ENCODE measurements around the gene N4BP3. TPM values are rescaled to one million over a fixed set of nuclear protein-coding genes. Genes with fewer than 3 reads are reported as not detected.
"Not testable (repeated sequence)": the region's sequence is repeated elsewhere in the genome, so short reads cannot be mapped to it uniquely, and the experiment has no call there.

N4BP3 gene
- total RNA-seq, 2 experiments from 2014 or later, result 0.99 to 1.1 TPM

- DNase-seq, result peak; percentile 90
- Mint-ChIP-seq H3K27ac (no peak overlapping the region), H3K4me1 (peaks cover 23% of the 10 kb centered on the region), H3K9me3 (ENCODE audit: low read depth) (no peaks in the 10 kb centered on the region), H3K36me3 (no peaks in the 10 kb centered on the region), H3K4me3 (no peak overlapping the region), H3K27me3 (peaks cover under 1% of the 10 kb centered on the region)
- CTCF ChIA-PET, result interaction anchor here (0.6 to 6.3 kb wide), 24 partner anchors 9 to 83 kb away, joined by 3 to 45 read pairs (median 5); partner anchors contain the start of genes HNRNPAB, NHP2 and RMND5B
- ATAC-seq, result peak; percentile 92
These were observed 7.5 kb downstream of the N4BP3 start for GRCh38 chr5:178120607-178121357.

DNA sequence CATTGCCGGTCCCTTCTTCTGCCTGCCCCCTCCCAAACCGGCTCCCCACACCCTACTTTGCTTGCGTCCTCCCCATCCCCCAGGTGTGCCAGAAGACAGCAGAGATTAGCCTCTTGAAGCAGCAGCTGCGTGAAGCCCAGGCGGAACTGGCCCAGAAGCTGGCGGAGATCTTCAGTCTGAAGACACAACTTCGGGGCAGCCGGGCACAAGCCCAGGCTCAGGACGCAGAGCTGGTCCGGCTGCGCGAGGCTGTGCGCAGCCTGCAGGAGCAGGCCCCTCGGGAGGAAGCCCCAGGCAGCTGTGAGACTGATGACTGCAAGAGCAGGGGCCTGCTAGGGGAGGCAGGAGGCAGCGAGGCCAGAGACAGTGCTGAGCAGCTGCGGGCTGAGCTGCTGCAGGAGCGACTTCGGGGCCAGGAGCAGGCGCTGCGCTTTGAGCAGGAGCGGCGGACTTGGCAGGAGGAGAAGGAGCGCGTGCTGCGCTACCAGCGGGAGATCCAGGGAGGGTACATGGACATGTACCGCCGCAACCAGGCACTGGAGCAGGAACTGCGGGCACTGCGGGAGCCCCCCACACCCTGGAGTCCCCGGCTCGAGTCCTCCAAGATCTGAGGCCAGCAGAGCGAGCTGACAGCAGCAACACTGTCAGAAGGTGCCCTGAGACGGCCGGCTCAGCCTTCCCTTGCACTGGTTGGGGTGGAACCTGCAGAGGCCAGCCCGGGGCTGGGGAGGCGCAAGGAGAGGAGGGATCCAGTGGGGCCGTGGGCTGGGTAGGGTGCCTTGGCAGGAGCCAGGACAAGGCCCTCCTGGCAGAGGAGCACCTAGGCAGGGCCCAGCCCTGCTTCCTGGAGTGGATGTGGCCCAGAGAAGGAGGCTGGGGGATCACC is 8.3 kb downstream of the N4BP3 start:
- Mint-ChIP-seq H3K4me3 (no peak overlapping the region), H3K27ac (no peak overlapping the region), H3K27me3 (no peaks in the 10 kb centered on the region), H3K9me3 (ENCODE audit: low read depth) (no peaks in the 10 kb centered on the region), H3K4me1 (peaks cover 15% of the 10 kb centered on the region), H3K36me3 (no peaks in the 10 kb centered on the region)
- ATAC-seq (no peak), DNase-seq (no peak)
- CTCF ChIA-PET, result interaction anchor here (0.6 to 6.3 kb wide), 22 partner anchors 8 to 82 kb away, joined by 3 to 45 read pairs (median 6); partner anchors contain the start of genes HNRNPAB, NHP2 and RMND5B

DNA sequence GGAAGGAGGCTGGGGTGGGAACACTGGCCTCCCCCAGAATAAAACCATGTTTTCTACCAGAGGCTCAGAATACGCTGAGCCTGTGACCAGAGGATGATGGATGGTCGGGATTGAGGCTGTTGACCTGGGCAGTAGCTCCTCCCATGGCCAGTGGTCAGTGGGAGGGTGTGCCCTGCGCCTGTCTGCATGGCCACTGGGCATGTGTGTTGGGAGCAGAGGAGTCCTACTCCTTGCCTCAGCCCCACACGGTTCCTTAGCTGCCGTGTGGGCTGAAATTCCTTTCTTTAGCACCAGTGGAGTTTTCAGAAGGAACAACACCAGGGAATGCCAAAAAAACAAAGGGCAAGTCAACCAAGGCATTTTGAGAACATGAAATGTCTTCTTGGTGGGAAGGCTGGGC is 9.0 kb downstream of the N4BP3 start:
- H3K9me3 Mint-ChIP-seq (ENCODE audit: low read depth), result no peaks in the 10 kb centered on the region
- H3K27me3 Mint-ChIP-seq, result no peaks in the 10 kb centered on the region
- no peak for DNase-seq
- CTCF ChIA-PET, result interaction anchor here (0.6 to 6.3 kb wide), 4 partner anchors 22 to 566 kb away, joined by 3 to 45 read pairs (median 30); partner anchors contain the start of gene NHP2
- H3K27ac Mint-ChIP-seq, result no peak overlapping the region
- peaks cover 9% of the 10 kb centered on the region for H3K4me1 Mint-ChIP-seq
- no peak overlapping the region for H3K4me3 Mint-ChIP-seq
- no peaks in the 10 kb centered on the region for H3K36me3 Mint-ChIP-seq
- no peak for ATAC-seq

DNA sequence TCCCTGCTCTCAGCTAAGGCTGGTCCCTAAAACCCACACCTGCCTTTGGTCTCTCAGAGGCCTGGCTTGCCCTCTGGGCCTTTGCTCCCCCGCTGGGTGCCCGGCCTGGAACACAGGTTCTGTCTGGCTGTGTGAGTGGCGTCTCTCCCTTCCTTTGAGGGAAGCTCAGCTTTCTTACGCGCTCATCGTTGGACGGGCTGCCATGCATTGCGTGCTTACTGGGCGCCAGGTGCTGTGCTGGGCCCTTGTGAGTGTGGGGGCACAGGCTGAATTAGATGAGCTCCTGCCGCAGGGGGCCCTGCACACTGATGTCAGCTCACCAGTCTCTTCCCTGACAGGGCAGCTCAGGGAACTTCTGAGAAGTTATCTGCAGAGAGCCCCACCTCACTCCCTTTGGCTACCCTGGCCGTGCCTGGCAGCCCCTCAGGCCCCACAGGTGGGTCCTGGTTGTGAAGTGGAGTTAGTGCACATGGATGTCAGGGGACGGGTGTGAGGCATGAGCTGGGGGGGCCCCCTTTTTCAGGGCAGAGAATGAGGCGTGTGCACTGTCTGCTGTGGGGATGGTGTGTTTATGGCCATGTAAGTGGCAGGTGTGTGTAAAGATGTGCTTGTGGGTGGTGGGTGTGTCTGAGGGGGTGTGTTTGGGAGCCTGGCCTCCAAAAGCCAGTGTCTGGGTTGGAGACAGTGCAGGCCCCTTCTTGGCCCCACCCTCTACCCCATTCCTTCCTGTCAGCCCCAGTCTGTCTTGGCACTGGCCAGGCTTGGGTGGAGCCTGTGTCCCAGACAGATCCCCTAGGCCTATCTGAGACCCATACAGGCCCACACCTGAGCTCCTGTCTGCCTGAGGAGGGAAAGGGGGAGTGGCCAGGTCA is 10.0 kb downstream of the N4BP3 start:
- no peaks in the 10 kb centered on the region for H3K36me3 Mint-ChIP-seq
- ATAC-seq, result no peak
- H3K27me3 Mint-ChIP-seq, result no peaks in the 10 kb centered on the region
- no peaks in the 10 kb centered on the region for H3K9me3 Mint-ChIP-seq (ENCODE audit: low read depth)
- no peak overlapping the region for H3K27ac Mint-ChIP-seq
- H3K4me1 Mint-ChIP-seq, result peaks cover 9% of the 10 kb centered on the region
- no peak for DNase-seq
- no peak overlapping the region for H3K4me3 Mint-ChIP-seq
- CTCF ChIA-PET, result interaction anchor here (0.6 to 6.3 kb wide), 3 partner anchors 13 to 567 kb away, joined by 3 to 45 read pairs (median 3); no protein-coding TSS in a partner anchor

DNA sequence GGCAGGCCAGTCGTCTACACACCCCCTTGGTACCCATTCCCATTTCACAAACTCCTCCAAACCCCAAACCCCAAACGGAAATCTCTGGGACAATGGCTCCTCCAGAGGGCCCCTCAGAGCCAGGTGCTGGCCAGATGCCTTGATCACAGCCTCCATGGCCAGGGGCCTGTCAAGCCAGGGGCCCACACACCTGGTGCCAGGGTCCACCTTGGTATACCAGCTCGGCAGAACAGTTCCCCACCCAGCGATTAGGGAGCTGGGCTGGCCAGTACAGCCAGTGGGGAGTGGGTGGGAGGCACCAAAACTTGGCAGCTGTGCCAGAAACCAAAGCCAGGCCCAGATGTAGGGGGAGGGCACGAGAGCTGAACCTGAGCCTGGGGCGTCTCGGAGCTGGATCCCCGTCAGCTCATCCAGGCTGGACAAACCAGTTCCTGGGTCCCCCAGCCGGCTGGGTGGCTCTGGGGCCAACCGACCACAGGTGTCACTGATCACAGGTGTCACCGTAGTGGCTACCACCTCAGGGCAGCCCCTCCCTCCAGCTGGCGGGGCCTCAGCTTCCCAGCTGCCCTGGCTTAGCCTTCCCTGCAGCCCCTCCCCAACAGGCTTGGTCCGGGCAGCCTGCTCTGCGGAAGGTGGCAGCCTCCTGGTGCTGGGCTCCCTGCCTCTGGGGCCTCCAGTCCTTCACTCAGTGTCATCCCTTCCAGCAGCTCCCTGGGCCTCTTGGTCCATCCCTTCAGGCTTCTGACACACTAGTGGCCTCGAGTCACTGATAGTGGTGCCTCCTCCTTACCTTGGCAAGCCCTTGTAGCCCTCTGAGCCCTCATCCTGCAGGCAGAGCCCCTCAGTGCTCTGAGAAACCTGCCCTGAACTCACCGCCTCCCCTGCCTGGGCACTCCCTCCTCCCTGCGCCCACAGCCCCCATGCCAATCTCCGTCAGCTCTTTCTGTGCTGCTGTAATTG is 10.9 kb downstream of the N4BP3 start:
- Mint-ChIP-seq H3K4me1 (peaks cover 9% of the 10 kb centered on the region), H3K4me3 (no peak overlapping the region), H3K9me3 (ENCODE audit: low read depth) (no peaks in the 10 kb centered on the region), H3K27ac (no peak overlapping the region), H3K36me3 (no peaks in the 10 kb centered on the region), H3K27me3 (no peaks in the 10 kb centered on the region)
- CTCF ChIA-PET, result interaction anchor here (0.8 to 6.3 kb wide), 3 partner anchors 12 to 49 kb away, joined by 3 to 45 read pairs (median 4); no protein-coding TSS in a partner anchor
- ATAC-seq (no peak), DNase-seq (no peak)

DNA sequence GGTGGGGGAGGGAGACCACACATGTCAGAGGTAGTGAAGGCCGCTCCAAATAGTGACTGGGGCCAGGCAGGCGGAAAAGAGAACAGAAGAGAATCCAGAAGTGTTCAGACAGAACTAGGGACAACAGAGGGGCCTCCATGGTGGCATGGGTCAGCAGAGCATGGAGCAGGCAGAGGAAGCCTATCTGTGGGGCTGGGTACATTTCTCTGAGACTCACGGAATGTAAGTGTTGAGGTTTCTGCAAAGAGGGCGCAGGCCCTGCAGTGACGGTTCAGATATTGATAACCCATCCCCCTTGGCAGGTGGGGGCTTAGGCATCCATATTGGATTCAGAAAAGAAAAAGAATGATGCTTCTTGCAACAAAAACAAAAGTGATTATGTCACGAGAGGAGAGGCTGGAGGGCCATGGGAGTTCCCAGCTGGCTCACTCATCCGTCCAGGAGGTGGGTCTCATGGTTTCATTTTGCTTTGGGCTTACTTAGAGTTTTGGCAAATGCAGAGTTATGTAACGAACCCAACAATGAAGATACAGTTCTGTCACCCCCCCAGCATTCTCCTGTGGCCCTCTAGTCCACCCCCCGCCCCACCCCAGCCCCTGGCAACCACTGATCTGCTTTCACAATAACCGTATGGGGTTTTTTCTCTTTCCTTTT is 12.0 kb downstream of the N4BP3 start:
- CTCF ChIA-PET, result no interaction called here
- H3K27ac Mint-ChIP-seq, result no peak overlapping the region
- peaks cover 13% of the 10 kb centered on the region for H3K4me1 Mint-ChIP-seq
- DNase-seq (no peak), ATAC-seq (no peak)
- H3K9me3 Mint-ChIP-seq (ENCODE audit: low read depth), result no peaks in the 10 kb centered on the region
- no peaks in the 10 kb centered on the region for H3K36me3 Mint-ChIP-seq
- no peak overlapping the region for H3K4me3 Mint-ChIP-seq
- H3K27me3 Mint-ChIP-seq, result no peaks in the 10 kb centered on the region

- ATAC-seq, result no peak
- H3K4me3 Mint-ChIP-seq, result no peak overlapping the region
- H3K36me3 Mint-ChIP-seq, result no peaks in the 10 kb centered on the region
- peaks cover 6% of the 10 kb centered on the region for H3K4me1 Mint-ChIP-seq
- H3K27me3 Mint-ChIP-seq, result peaks cover 4% of the 10 kb centered on the region
- CTCF ChIA-PET, result no interaction called here
- no peaks in the 10 kb centered on the region for H3K9me3 Mint-ChIP-seq (ENCODE audit: low read depth)
- no peak overlapping the region for H3K27ac Mint-ChIP-seq
- DNase-seq, result no peak
These were observed 13.2 kb downstream of the N4BP3 start for GRCh38 chr5:178126556-178126955.

- ATAC-seq; H3K27me3 Mint-ChIP-seq; CTCF ChIA-PET; H3K4me1 Mint-ChIP-seq; H3K4me3 Mint-ChIP-seq; H3K27ac Mint-ChIP-seq; H3K36me3 Mint-ChIP-seq; H3K9me3 Mint-ChIP-seq (ENCODE audit: low read depth); DNase-seq: not testable (repeated sequence)
These were observed 14.1 kb downstream of the N4BP3 start for GRCh38 chr5:178127300-178128009.

DNA sequence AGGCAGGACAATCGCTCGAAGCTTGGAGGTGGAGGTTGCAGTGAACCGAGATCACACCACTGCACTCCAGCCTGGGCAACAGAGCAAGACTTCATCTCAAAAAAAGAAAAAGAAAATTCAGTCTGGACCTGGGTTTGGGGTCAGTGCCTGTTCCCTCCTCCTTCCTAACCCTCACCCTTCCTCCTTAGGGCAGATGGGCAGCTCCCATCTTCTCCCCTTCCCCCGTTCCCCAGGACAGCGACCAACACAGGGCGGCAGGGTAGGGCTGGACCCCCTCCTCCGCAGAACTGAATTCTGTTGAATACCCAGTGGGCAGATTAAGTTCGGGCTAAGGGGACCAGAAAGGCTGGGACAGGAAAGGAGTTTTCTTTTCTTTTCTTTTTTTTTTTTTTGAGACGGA is 16.0 kb downstream of the N4BP3 start:
- H3K27ac Mint-ChIP-seq, result no peak overlapping the region
- peaks cover 9% of the 10 kb centered on the region for H3K4me1 Mint-ChIP-seq
- H3K9me3 Mint-ChIP-seq (ENCODE audit: low read depth), result no peaks in the 10 kb centered on the region
- peaks cover 5% of the 10 kb centered on the region for H3K27me3 Mint-ChIP-seq
- CTCF ChIA-PET, result interaction anchor here (1.0 to 3.5 kb wide), 2 partner anchors 9 to 13 kb away, joined by 3 to 28 read pairs; no protein-coding TSS in a partner anchor
- DNase-seq (no peak), ATAC-seq (no peak)
- H3K4me3 Mint-ChIP-seq, result no peak overlapping the region
- H3K36me3 Mint-ChIP-seq, result peaks cover 4% of the 10 kb centered on the region

DNA sequence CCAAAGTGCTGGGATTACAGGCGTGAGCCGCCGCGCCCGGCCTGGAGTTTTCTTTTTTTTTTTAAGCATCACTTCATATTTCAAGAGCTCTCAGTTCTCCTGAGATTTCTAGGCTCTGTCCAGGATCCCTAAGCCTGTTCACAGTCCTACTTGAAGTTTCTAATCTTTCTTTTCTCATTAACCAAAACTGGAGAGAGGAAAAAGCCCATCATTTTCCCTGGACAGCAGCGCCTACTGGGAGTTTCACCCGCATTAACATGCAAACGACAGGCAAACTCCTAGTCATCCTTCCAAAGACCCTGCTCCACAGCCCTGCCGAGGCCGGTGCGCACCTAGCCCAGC is 16.9 kb downstream of the N4BP3 start:
- H3K9me3 Mint-ChIP-seq (ENCODE audit: low read depth); ATAC-seq; DNase-seq; H3K4me1 Mint-ChIP-seq; H3K27me3 Mint-ChIP-seq; H3K36me3 Mint-ChIP-seq; H3K27ac Mint-ChIP-seq: not testable (repeated sequence)
- CTCF ChIA-PET, result interaction anchor here (3.5 kb wide), 1 partner anchor 10 kb away, joined by 28 read pairs; no protein-coding TSS in a partner anchor
- peak overlapping the region; percentile 53 for H3K4me3 Mint-ChIP-seq
